Kidney epithelial cell (primary cell): Measurements from ENCODE around the gene SLC35E2B. TPM values are rescaled to one million over a fixed set of nuclear protein-coding genes. Genes with fewer than 3 reads are reported as not detected.
"Not testable (repeated sequence)": the region's sequence is repeated elsewhere in the genome, so short reads cannot be mapped to it uniquely, and the experiment has no call there.

Source experiments
- DNase-seq: peaks from one replicate; pipeline ENCODE4 v3.0.0-alpha.2; 2010; ENCODE audit warnings: low read depth
- H3K27me3 ChIP-seq: 2 replicates; pipeline ENCODE4 v1.6.0; 2011; ENCODE audit warnings: low read length; ENCODE audit not compliant: control insufficient read depth, insufficient read depth
- H3K36me3 ChIP-seq: 2 replicates; pipeline ENCODE4 v1.5.1; 2011; ENCODE audit warnings: low read length; ENCODE audit not compliant: control insufficient read depth, insufficient read depth
- H3K4me3 ChIP-seq: 2 replicates; pipeline ENCODE4 v1.5.1; 2011; ENCODE audit warnings: low read depth, mild to moderate bottlenecking, control low read depth, low read length
- total RNA-seq: library from RNA; depleted of rRNA; stranded (reverse); fragments of >200 nt; gene quantifications from 2 replicates; pipeline ENCODE4 v1.2.3, GENCODE V29; 2015
- TF ChIP-seq, protein P1 (sequence below): IDR thresholded peaks from 2 replicates; pipeline ENCODE4 v1.5.1; 2011; ENCODE audit warnings: mild to moderate bottlenecking, moderate library complexity, low read length, control low read depth, inconsistent platforms; ENCODE audit not compliant: insufficient read depth, poor library complexity, severe bottlenecking

Gene SLC35E2B
- total RNA-seq, 1 donor from 2014 or later: 28.0 TPM

DNA sequence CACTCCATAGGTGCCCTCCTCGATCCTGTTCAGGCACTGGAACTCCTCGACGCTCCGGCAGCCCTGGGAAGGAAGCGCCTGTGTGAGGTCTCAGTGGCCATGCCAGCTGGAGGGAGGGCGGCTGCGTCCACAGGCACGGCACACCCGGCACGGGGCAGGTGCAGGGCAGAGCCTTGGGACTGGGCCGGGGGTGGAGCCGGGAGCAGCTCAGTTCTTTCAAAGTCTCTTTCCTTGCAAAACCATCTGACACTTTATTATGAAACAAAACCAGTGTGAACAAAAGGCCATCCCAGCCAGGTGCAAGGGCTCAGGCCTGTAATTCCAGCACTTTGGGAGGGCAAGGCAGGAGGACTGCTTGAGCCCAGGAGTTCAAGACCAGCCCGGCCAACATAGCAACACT is 54.1 kb downstream of the SLC35E2B start:
- not testable (repeated sequence) for DNase-seq, H3K4me3 ChIP-seq, H3K36me3 ChIP-seq, H3K27me3 ChIP-seq

DNA sequence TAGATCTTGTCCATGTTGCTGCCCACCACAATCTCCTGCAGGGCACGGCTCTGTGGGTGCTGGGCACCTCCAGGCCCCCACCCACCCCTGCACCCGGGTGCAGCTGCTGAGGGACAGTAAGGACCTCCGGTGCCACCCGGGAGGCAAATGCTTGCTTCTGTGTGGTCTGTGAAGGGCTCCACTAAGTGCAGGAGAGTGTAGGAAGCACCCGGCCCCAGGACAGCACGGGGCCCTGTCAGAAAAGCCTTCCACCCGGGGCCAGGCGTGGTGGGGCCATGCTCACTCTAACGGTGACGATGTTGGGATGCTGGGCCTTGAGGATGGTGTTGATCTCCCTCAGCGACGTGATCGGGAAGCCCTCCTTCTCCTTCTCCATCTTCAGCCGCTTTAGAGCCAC is 55.1 kb downstream of the SLC35E2B start:
- not testable (repeated sequence) for H3K4me3 ChIP-seq, H3K27me3 ChIP-seq, DNase-seq, H3K36me3 ChIP-seq

DNA sequence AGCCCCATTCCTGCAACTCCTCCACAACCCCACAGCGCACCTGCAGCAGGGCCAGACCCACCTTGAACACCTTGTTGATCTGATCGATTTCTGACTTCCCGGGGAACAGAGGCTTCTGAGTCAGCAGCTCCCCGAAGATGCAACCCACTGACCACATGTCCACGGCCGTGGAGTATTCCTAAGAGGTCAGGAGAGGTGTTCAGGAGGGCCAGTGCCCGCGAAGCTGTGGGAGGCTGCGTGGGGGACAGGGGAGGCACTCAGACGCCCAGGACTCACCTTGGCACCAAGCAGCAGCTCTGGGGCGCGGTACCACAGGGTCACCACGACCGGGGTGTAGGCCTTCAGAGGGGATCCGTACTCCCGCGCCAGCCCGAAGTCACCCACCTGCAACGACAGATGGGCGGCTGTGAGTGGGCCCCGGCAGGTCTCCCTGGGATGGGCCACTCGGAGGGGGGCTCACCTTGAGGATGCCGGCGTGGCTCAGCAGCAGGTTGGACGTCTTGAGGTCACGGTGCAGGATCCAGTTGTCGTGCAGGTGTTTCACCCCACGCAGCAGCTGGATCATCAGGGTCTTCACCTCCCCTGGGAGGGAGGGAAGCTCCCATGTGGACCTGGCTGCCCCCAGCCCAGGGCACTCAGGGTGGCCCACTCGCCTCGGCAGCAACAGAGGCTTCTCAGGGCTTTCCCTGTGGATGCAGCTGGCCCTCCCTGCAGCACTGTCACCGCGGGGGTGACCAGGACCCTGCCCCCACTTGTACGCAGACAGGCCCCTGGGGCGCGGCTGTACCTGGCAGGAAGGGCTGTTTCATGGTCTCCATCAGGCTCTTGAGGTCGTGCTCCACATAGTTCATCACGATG is 55.7 kb downstream of the SLC35E2B start:
- not testable (repeated sequence) for H3K36me3 ChIP-seq, H3K4me3 ChIP-seq, DNase-seq, H3K27me3 ChIP-seq

DNA sequence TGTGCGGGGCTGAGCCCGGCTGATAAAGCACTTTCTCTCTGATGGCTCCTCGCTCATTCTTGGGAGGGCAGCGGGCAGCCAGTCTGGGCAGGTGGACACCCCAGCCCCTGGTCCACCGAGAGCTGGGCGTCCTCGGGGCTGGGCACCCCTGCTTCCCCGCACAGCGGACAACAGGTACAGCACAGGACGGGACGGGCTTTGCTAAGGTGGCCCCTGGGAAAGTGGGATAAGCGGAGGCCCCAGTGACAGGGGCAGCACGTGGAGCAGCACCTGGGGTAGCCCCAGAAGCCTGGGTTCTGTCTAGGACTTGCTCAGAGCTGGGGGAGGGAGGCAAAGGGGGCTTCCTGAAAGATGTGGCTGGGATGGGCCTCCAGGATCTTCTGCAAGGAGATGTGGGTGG is 58.0 kb downstream of the SLC35E2B start:
- not testable (repeated sequence) for H3K4me3 ChIP-seq, H3K36me3 ChIP-seq, DNase-seq
- peaks cover 26% of the 10 kb centered on the region for H3K27me3 ChIP-seq

DNA sequence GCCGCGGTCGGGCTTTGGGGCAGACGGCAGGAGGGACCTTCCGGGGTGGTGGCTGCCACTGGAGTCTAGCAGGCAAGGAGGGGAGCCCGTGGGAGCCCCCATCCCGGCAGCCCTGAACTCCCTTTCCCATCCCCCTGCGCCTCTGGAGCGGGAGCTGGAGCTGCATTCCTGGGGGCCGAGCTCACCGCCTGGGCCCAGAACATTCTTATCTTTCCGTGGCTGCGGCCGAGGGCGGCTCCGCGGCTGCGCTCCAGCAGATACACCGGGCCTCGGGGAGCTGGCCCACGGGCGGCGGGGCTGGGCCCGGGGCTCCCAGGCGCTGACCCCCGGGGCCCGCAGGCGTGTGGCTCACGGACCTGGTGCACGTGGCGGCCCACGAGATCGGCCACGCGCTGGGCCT is 59.2 kb downstream of the SLC35E2B start:
- DNase-seq, H3K4me3 ChIP-seq, H3K36me3 ChIP-seq: not testable (repeated sequence)
- H3K27me3 ChIP-seq: peaks cover 28% of the 10 kb centered on the region

DNA sequence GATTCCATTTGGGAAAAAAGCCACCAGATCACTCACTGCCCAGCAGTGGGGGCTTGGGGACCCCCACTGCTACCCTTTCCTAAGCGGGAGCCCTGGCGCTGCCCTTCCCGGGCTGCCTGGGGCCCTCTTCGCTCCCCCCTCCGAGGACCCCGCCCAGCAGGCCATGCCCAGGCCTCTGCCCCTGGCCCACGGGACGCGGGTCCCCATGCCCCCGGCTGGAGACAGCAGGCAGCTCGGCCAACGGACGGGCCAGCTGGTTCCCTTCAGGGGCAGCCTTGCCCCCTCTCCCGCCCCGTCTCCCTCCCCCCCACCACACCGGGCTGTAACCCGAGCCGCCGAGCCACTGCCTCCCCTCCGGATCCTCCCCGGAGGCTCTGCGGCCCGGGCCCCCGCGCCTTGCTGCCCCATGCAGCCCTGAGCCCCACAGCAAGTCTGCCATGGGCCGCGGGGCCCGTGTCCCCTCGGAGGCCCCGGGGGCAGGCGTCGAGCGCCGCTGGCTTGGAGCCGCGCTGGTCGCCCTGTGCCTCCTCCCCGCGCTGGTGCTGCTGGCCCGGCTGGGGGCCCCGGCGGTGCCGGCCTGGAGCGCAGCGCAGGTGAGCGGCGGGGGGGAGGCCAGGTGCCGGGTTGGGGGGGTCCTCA is 60.7 kb downstream of the SLC35E2B start, which contains the start of gene MMP23B:
Gene MMP23B (plus strand): TSS at position 392 of the 639 bp plus-strand sequence. CDS start 46 bp downstream, at position 438.
- H3K4me3 ChIP-seq: no peak within 1 kb of the TSS
- TF ChIP-seq, protein P1, sequence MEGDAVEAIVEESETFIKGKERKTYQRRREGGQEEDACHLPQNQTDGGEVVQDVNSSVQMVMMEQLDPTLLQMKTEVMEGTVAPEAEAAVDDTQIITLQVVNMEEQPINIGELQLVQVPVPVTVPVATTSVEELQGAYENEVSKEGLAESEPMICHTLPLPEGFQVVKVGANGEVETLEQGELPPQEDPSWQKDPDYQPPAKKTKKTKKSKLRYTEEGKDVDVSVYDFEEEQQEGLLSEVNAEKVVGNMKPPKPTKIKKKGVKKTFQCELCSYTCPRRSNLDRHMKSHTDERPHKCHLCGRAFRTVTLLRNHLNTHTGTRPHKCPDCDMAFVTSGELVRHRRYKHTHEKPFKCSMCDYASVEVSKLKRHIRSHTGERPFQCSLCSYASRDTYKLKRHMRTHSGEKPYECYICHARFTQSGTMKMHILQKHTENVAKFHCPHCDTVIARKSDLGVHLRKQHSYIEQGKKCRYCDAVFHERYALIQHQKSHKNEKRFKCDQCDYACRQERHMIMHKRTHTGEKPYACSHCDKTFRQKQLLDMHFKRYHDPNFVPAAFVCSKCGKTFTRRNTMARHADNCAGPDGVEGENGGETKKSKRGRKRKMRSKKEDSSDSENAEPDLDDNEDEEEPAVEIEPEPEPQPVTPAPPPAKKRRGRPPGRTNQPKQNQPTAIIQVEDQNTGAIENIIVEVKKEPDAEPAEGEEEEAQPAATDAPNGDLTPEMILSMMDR: no peak

DNA sequence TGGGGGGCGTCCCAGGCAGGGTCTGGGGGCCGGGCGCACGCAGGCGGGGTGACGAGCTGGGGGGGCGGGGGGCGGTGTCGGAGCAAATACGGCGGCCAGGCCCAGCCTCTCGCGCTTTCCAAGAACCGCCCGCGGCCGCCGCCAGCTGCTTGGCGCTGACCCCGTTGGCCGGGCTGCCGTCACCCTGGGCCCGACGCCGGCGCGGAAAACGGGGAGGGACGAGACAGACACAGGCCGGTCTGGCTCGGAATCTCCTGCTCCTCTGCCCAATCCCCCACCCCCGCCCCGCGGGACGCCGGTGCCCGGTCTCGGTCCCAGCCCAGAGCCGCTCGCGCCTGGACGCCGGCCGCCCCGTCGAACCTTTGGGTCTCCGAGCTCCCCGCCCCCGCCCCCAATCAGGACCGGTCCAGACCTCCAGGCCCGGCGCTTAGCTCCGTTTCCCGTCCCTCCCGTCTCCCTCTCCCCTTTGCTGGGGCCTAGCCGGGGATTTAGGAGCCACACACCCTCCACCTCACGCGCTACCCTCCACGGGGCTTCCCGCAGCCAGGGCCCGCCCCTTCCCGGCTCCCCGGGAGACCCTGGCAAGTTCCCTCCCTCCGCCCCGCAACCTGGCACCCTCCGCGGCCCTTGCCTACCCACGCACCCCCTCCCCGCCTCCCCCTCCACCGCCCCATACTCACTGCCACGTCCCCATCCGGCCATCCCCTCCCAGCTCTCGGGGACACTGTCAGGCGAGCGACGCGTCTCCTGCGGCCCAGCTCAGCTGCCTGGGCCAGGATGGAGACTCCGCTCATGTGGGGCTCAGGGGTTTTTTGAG is 61.4 kb downstream of the SLC35E2B start:
- TF ChIP-seq, protein P1: no peak
- no peaks in the 10 kb centered on the region for H3K36me3 ChIP-seq
- no peak overlapping the region for H3K4me3 ChIP-seq
- no peak for DNase-seq
- peaks cover 28% of the 10 kb centered on the region for H3K27me3 ChIP-seq

More for the DNA sequence above, 60.7 kb downstream of the SLC35E2B start, which contains the start of gene MMP23B:
- no peak for DNase-seq
- H3K36me3 ChIP-seq: no peaks in the 10 kb centered on the region
- H3K27me3 ChIP-seq: peaks cover 28% of the 10 kb centered on the region
